ENCODE data around the gene IRF4.

IRF4 gene

GRCh38 chr6:354631-355280, 36.8 kb upstream of the IRF4 start:
- Histone ChIP-seq H3K27me3 (ENCODE audit: insufficient read depth, insufficient read length) (peaks cover 88% of the 10 kb centered on the region), H3K9ac (ENCODE audit: insufficient read length, low read depth) (peak overlapping the region; percentile 24), H3K4me3 (ENCODE audit: insufficient read length, low read depth) (no peak overlapping the region), H3K9me3 (ENCODE audit: insufficient read depth, low read length) (no peaks in the 10 kb centered on the region), H3K36me3 (ENCODE audit: insufficient read depth, insufficient read length, low read length) (no peaks in the 10 kb centered on the region), H3K4me1 (ENCODE audit: insufficient read depth, insufficient read length) (peaks cover 17% of the 10 kb centered on the region)
- no peak for TF ChIP-seq ZNF274 (IDR thresholded peaks at IDR 0.05; ENCODE audit: low read depth, low read length)
- TF ChIP-seq YY1 (IDR thresholded peaks at IDR 0.05; ENCODE audit: insufficient read depth, insufficient read length) = no peak
- no peak for TF ChIP-seq SUZ12 (IDR thresholded peaks at IDR 0.05; ENCODE audit: extremely low read depth, insufficient read depth, insufficient read length)
- DNase-seq (ENCODE audit: low read depth, low spot score) = no peak

- peaks cover 17% of the 10 kb centered on the region for H3K4me1 ChIP-seq (ENCODE audit: insufficient read depth, insufficient read length)
- peak; percentile 46 for DNase-seq (ENCODE audit: low read depth, low spot score)
Measured at GRCh38 chr6:355373-356208, 36.0 kb upstream of the IRF4 start.

GRCh38 chr6:356828-357251, 34.7 kb upstream of the IRF4 start:
- Histone ChIP-seq H3K9me3 (ENCODE audit: insufficient read depth, low read length) (no peaks in the 10 kb centered on the region), H3K9ac (ENCODE audit: insufficient read length, low read depth) (no peak overlapping the region), H3K27me3 (ENCODE audit: insufficient read depth, insufficient read length) (peaks cover 89% of the 10 kb centered on the region), H3K4me1 (ENCODE audit: insufficient read depth, insufficient read length) (peaks cover 12% of the 10 kb centered on the region), H3K36me3 (ENCODE audit: insufficient read depth, insufficient read length, low read length) (no peaks in the 10 kb centered on the region), H3K4me3 (ENCODE audit: insufficient read length, low read depth) (no peak overlapping the region)
- no peak for TF ChIP-seq SUZ12 (IDR thresholded peaks at IDR 0.05; ENCODE audit: extremely low read depth, insufficient read depth, insufficient read length)
- TF ChIP-seq YY1 (IDR thresholded peaks at IDR 0.05; ENCODE audit: insufficient read depth, insufficient read length) = no peak
- TF ChIP-seq ZNF274 (IDR thresholded peaks at IDR 0.05; ENCODE audit: low read depth, low read length) = no peak
- no peak for DNase-seq (ENCODE audit: low read depth, low spot score)

More at GRCh38 chr6:355373-356208, 36.0 kb upstream of the IRF4 start:
- H3K27me3 ChIP-seq (ENCODE audit: insufficient read depth, insufficient read length) = peaks cover 88% of the 10 kb centered on the region
- no peak for TF ChIP-seq SUZ12 (IDR thresholded peaks at IDR 0.05; ENCODE audit: extremely low read depth, insufficient read depth, insufficient read length)
- no peak overlapping the region for H3K9ac ChIP-seq (ENCODE audit: insufficient read length, low read depth)
- H3K36me3 ChIP-seq (ENCODE audit: insufficient read depth, insufficient read length, low read length) = no peaks in the 10 kb centered on the region
- no peak overlapping the region for H3K4me3 ChIP-seq (ENCODE audit: insufficient read length, low read depth)
- H3K9me3 ChIP-seq (ENCODE audit: insufficient read depth, low read length) = no peaks in the 10 kb centered on the region

GRCh38 chr6:357261-357790, 34.2 kb upstream of the IRF4 start:
- H3K4me3 ChIP-seq (ENCODE audit: insufficient read length, low read depth) = no peak overlapping the region
- H3K9me3 ChIP-seq (ENCODE audit: insufficient read depth, low read length) = no peaks in the 10 kb centered on the region
- H3K9ac ChIP-seq (ENCODE audit: insufficient read length, low read depth) = no peak overlapping the region
- TF ChIP-seq ZNF274 (IDR thresholded peaks at IDR 0.05; ENCODE audit: low read depth, low read length) (no peak), YY1 (IDR thresholded peaks at IDR 0.05; ENCODE audit: insufficient read depth, insufficient read length) (no peak), SUZ12 (IDR thresholded peaks at IDR 0.05; ENCODE audit: extremely low read depth, insufficient read depth, insufficient read length) (no peak)
- peaks cover 10% of the 10 kb centered on the region for H3K4me1 ChIP-seq (ENCODE audit: insufficient read depth, insufficient read length)
- no peak for DNase-seq (ENCODE audit: low read depth, low spot score)
- H3K36me3 ChIP-seq (ENCODE audit: insufficient read depth, insufficient read length, low read length) = no peaks in the 10 kb centered on the region
- H3K27me3 ChIP-seq (ENCODE audit: insufficient read depth, insufficient read length) = peaks cover 87% of the 10 kb centered on the region

- Histone ChIP-seq H3K36me3 (ENCODE audit: insufficient read depth, insufficient read length, low read length) (no peaks in the 10 kb centered on the region), H3K4me3 (ENCODE audit: insufficient read length, low read depth) (no peak overlapping the region), H3K27me3 (ENCODE audit: insufficient read depth, insufficient read length) (peaks cover 87% of the 10 kb centered on the region), H3K9ac (ENCODE audit: insufficient read length, low read depth) (no peak overlapping the region), H3K9me3 (ENCODE audit: insufficient read depth, low read length) (peaks cover 5% of the 10 kb centered on the region; the same call in 1 of the 2 replicates), H3K4me1 (ENCODE audit: insufficient read depth, insufficient read length) (peaks cover 6% of the 10 kb centered on the region)
- TF ChIP-seq YY1 (IDR thresholded peaks at IDR 0.05; ENCODE audit: insufficient read depth, insufficient read length) = no peak
- TF ChIP-seq ZNF274 (IDR thresholded peaks at IDR 0.05; ENCODE audit: low read depth, low read length) = no peak
- no peak for TF ChIP-seq SUZ12 (IDR thresholded peaks at IDR 0.05; ENCODE audit: extremely low read depth, insufficient read depth, insufficient read length)
- DNase-seq (ENCODE audit: low read depth, low spot score) = no peak
Measured at GRCh38 chr6:357791-358341, 33.7 kb upstream of the IRF4 start.

GRCh38 chr6:358432-358831, 33.1 kb upstream of the IRF4 start:
- no peaks in the 10 kb centered on the region for H3K36me3 ChIP-seq (ENCODE audit: insufficient read depth, insufficient read length, low read length)
- H3K4me3 ChIP-seq (ENCODE audit: insufficient read length, low read depth) = no peak overlapping the region
- H3K27me3 ChIP-seq (ENCODE audit: insufficient read depth, insufficient read length) = peaks cover 87% of the 10 kb centered on the region
- peaks cover 10% of the 10 kb centered on the region; the same call in 1 of the 2 replicates for H3K9me3 ChIP-seq (ENCODE audit: insufficient read depth, low read length)
- no peak overlapping the region for H3K9ac ChIP-seq (ENCODE audit: insufficient read length, low read depth)
- peaks cover 6% of the 10 kb centered on the region for H3K4me1 ChIP-seq (ENCODE audit: insufficient read depth, insufficient read length)
- no peak for DNase-seq (ENCODE audit: low read depth, low spot score)
- no peak for TF ChIP-seq ZNF274 (IDR thresholded peaks at IDR 0.05; ENCODE audit: low read depth, low read length)
- TF ChIP-seq SUZ12 (IDR thresholded peaks at IDR 0.05; ENCODE audit: extremely low read depth, insufficient read depth, insufficient read length) = no peak
- TF ChIP-seq YY1 (IDR thresholded peaks at IDR 0.05; ENCODE audit: insufficient read depth, insufficient read length) = no peak

DNA sequence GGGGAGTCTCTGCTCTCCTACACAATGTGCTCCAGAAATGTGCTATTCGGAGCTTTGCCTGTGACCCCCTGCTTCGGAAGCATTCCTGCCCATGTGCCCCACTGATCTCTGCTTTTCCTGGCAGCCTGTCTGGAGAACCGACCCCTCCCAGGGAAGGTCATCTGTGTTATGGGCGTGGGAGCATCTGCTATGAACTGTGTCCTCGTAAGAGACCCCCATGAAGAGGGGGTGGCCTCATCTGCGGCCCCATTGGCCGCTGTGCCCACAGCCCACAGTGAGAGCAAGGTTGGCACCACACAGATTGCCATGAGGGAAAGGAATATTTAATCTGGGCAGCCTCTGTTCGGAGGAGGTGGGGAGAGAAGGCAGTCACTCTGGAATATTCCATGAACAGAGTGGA, 32.7 kb upstream of the IRF4 start:
- no peak overlapping the region for H3K4me3 ChIP-seq (ENCODE audit: insufficient read length, low read depth)
- no peak for TF ChIP-seq ZNF274 (IDR thresholded peaks at IDR 0.05; ENCODE audit: low read depth, low read length)
- TF ChIP-seq SUZ12 (IDR thresholded peaks at IDR 0.05; ENCODE audit: extremely low read depth, insufficient read depth, insufficient read length) = no peak
- TF ChIP-seq YY1 (IDR thresholded peaks at IDR 0.05; ENCODE audit: insufficient read depth, insufficient read length) = no peak
- H3K9me3 ChIP-seq (ENCODE audit: insufficient read depth, low read length) = peaks cover 14% of the 10 kb centered on the region
- H3K9ac ChIP-seq (ENCODE audit: insufficient read length, low read depth) = no peak overlapping the region
- no peak for DNase-seq (ENCODE audit: low read depth, low spot score)
- peaks cover 6% of the 10 kb centered on the region for H3K4me1 ChIP-seq (ENCODE audit: insufficient read depth, insufficient read length)
- H3K27me3 ChIP-seq (ENCODE audit: insufficient read depth, insufficient read length) = peaks cover 87% of the 10 kb centered on the region
- no peaks in the 10 kb centered on the region for H3K36me3 ChIP-seq (ENCODE audit: insufficient read depth, insufficient read length, low read length)
